SK-N-SH (cell line): Measurements from ENCODE around the gene METRNL. TPM values are rescaled to one million over a fixed set of nuclear protein-coding genes. Genes with fewer than 3 reads are reported as not detected.

Source experiments
- CTCF ChIA-PET: fragments of 300-600, 350-600 bp; formaldehyde crosslinking; extraction: SDS; loops from one replicate; lab custom pipeline; 2021; lab: Yijun Ruan, JAX
- POLR2A ChIA-PET: fragments of 350-600 bp; sonication (Branson Sonifier 250); formaldehyde crosslinking; extraction: SDS; loops from one replicate; lab custom pipeline; 2020; ENCODE audit warnings: antibody characterized with exemption, inconsistent platforms; lab: Yijun Ruan, JAX
- DNase-seq: peaks from one replicate; pipeline ENCODE4 v3.0.0; 2012
- H2AFZ ChIP-seq: fragments of 200-600 bp; sonication (generic); 2 replicates; pipeline ENCODE4 v1.8.1; 2016; ENCODE audit warnings: antibody characterized with exemption, mild to moderate bottlenecking, low read depth
- H3F3A ChIP-seq: fragments of 200-600 bp; sonication (generic); replicated peaks from 2 replicates; pipeline ENCODE3; 2016; ENCODE audit warnings: antibody characterized with exemption, mild to moderate bottlenecking; ENCODE audit not compliant: insufficient read depth
- H3K27ac ChIP-seq, 2 experiments: fragments of 200-500 bp in 1 of 2; fragments of 200-600 bp in 1 of 2; sonication (Bioruptor generic) in 1 of 2; sonication (generic), shearing (Covaris generic) in 1 of 2; 2 replicates each; pipeline versions ENCODE4 v1.5.1 to v1.6.1; 2014 to 2016; ENCODE audit warnings: low read depth in 2 of 2, inconsistent platforms in 1 of 2, low read length in 1 of 2, mild to moderate bottlenecking in 1 of 2, mixed read lengths in 1 of 2
- H3K27me3 ChIP-seq: fragments of 200-600 bp; sonication (generic), shearing (Covaris generic); 2 replicates; pipeline ENCODE4 v1.6.1; 2016; ENCODE audit warnings: mixed run types; ENCODE audit not compliant: insufficient read depth
- H3K36me3 ChIP-seq, 2 experiments: fragments of 200-500 bp in 1 of 2; fragments of 200-600 bp in 1 of 2; sonication (Bioruptor generic) in 1 of 2; sonication (generic) in 1 of 2; replicated peaks in 1 of 2; 2 replicates each; pipeline versions ENCODE3 to v1.5.1; 2014 to 2016; ENCODE audit warnings: low read length in 1 of 2, mild to moderate bottlenecking in 1 of 2; ENCODE audit not compliant: insufficient read depth in 2 of 2, control insufficient read depth in 1 of 2
- H3K4me1 ChIP-seq, 2 experiments: fragments of 200-500 bp in 1 of 2; fragments of 200-600 bp in 1 of 2; sonication (Bioruptor generic) in 1 of 2; sonication (generic), shearing (Covaris generic) in 1 of 2; 2 replicates each; pipeline versions ENCODE4 v1.5.1 to v1.6.1; 2014 to 2016; ENCODE audit warnings: low read depth in 1 of 2, low read length in 1 of 2, mixed run types in 1 of 2; ENCODE audit not compliant: insufficient read depth in 2 of 2, control insufficient read depth in 1 of 2
- H3K4me2 ChIP-seq: fragments of 200-600 bp; sonication (generic), shearing (Covaris generic); 2 replicates; pipeline ENCODE4 v1.6.1; 2017; ENCODE audit warnings: mixed run types
- H3K4me3 ChIP-seq, 2 experiments: fragments of 200-500 bp in 1 of 2; fragments of 200-600 bp in 1 of 2; sonication (Bioruptor generic) in 1 of 2; sonication (generic), shearing (Covaris generic) in 1 of 2; 2 replicates each; pipeline versions ENCODE4 v1.5.1 to v1.8.1; 2014 to 2016; ENCODE audit warnings: low read depth in 2 of 2, inconsistent platforms in 1 of 2, low read length in 1 of 2, mild to moderate bottlenecking in 1 of 2, mixed read lengths in 1 of 2, moderate library complexity in 1 of 2
- H3K79me2 ChIP-seq: fragments of 200-600 bp; sonication (generic); 2 replicates; pipeline ENCODE4 v1.8.1; 2017; ENCODE audit warnings: mild to moderate bottlenecking; ENCODE audit not compliant: insufficient read depth
- H3K9ac ChIP-seq: fragments of 200-600 bp; sonication (generic); 2 replicates; pipeline ENCODE4 v1.6.1; 2017; ENCODE audit warnings: mixed run types
- H3K9me2 ChIP-seq: fragments of 200-600 bp; sonication (generic); 2 replicates; pipeline ENCODE4 v1.6.1; 2017; ENCODE audit warnings: mixed run types
- H3K9me3 ChIP-seq: fragments of 200-600 bp; sonication (generic); 2 replicates; pipeline ENCODE4 v1.6.1; 2017; ENCODE audit warnings: mixed run types, mild to moderate bottlenecking, moderate library complexity
- H4K20me1 ChIP-seq: fragments of 200-600 bp; sonication (generic); 2 replicates; pipeline ENCODE4 v1.6.1; 2017; ENCODE audit warnings: mild to moderate bottlenecking, mixed run types; ENCODE audit not compliant: insufficient read depth
- CTCF ChIP-seq: fragments of 200-600 bp; sonication (generic); IDR thresholded peaks from 2 replicates; pipeline ENCODE4 v1.6.1; 2017; ENCODE audit warnings: antibody characterized with exemption, mild to moderate bottlenecking, moderate library complexity
- EP300 ChIP-seq, 2 experiments: IDR thresholded peaks; 2 replicates each; pipeline versions ENCODE4 v1.4.0 to v1.6.1; 2012; ENCODE audit warnings: borderline replicate concordance in 1 of 2, low read depth in 1 of 2, low read length in 1 of 2
- EZH2phosphoT487 ChIP-seq: fragments of 200-600 bp; sonication (generic); IDR thresholded peaks from 2 replicates; pipeline ENCODE4 v1.6.1; 2017; ENCODE audit warnings: low read depth, mixed run types, mild to moderate bottlenecking, antibody characterized with exemption, moderate library complexity, borderline replicate concordance
- FOSL2 ChIP-seq: IDR thresholded peaks from 2 replicates; pipeline ENCODE4 v1.4.0; 2012; ENCODE audit warnings: low read depth, mild to moderate bottlenecking, moderate library complexity, borderline replicate concordance
- FOXJ3 ChIP-seq: sonication (generic); formaldehyde crosslinking; IDR thresholded peaks from 2 replicates; pipeline ENCODE4 v1.5.1; 2020; ENCODE audit warnings: mild to moderate bottlenecking, missing genetic modification reagents
- GABPA ChIP-seq: IDR thresholded peaks from 2 replicates; pipeline ENCODE4 v1.4.0; 2012; ENCODE audit warnings: low read depth, mild to moderate bottlenecking
- GATA2 ChIP-seq: sonication (generic); formaldehyde crosslinking; IDR thresholded peaks from 2 replicates; pipeline ENCODE4 v1.5.0; 2020; ENCODE audit warnings: mild to moderate bottlenecking, missing genetic modification reagents
- JUND ChIP-seq: IDR thresholded peaks from 2 replicates; pipeline ENCODE4 v1.4.0; 2012
- MEF2A ChIP-seq: IDR thresholded peaks from 2 replicates; pipeline ENCODE4 v1.4.0; 2012; ENCODE audit warnings: low read depth, borderline replicate concordance
- PBX3 ChIP-seq: IDR thresholded peaks from 2 replicates; pipeline ENCODE4; 2012
- RAD21 ChIP-seq: IDR thresholded peaks from 2 replicates; pipeline ENCODE4 v1.6.1; 2012; ENCODE audit warnings: mild to moderate bottlenecking, low read length
- RFX5 ChIP-seq: IDR thresholded peaks from 2 replicates; pipeline ENCODE4 v1.6.1; 2012; ENCODE audit warnings: mild to moderate bottlenecking, improper control_type of control experiment, low read length
- SIN3A ChIP-seq: IDR thresholded peaks from 2 replicates; pipeline ENCODE4 v1.6.1; 2012; ENCODE audit warnings: low read depth, mild to moderate bottlenecking, low read length, moderate library complexity, borderline replicate concordance
- SMC3 ChIP-seq: IDR thresholded peaks from 2 replicates; pipeline ENCODE4 v1.6.1; 2012; ENCODE audit warnings: low read depth, low read length, improper control_type of control experiment
- TAF1 ChIP-seq: IDR thresholded peaks from 2 replicates; pipeline ENCODE4 v1.6.1; 2012; ENCODE audit warnings: low read depth, mild to moderate bottlenecking, low read length, moderate library complexity, borderline replicate concordance
- TEAD4 ChIP-seq: IDR thresholded peaks from 2 replicates; pipeline ENCODE4 v1.4.0; 2012; ENCODE audit warnings: mild to moderate bottlenecking, borderline replicate concordance; ENCODE audit not compliant: insufficient read depth
- USF1 ChIP-seq: IDR thresholded peaks from 2 replicates; pipeline ENCODE4 v1.4.0; 2012; ENCODE audit warnings: low read depth, borderline replicate concordance
- YY1 ChIP-seq: IDR thresholded peaks from 2 replicates; pipeline ENCODE4 v1.4.0; 2012; ENCODE audit warnings: low read depth, mild to moderate bottlenecking
- WGBS: methylation state at CpG from one replicate; pipeline ENCODE4 v1.1.6; 2017; ENCODE audit warnings: low lambda C conversion rate; 5-methylcytosine and 5-hydroxymethylcytosine counted together
- polyA plus RNA-seq, 3 experiments: library from polyadenylated mRNA; depleted of rRNA; stranded (reverse); fragments of >200 nt; gene quantifications; 2 replicates each; pipeline ENCODE4 v1.2.3, GENCODE V29; 2012

METRNL gene
- polyA plus RNA-seq, 1 of the 3 experiments (the other 2 are of a cell fraction): 75.5 TPM

GRCh38 chr17:83076938-83077337, 2.5 kb upstream of the METRNL start:
- peaks cover 9% of the 10 kb centered on the region for H4K20me1 ChIP-seq
- H3K4me2 ChIP-seq: no peak overlapping the region
- CTCF ChIA-PET: interaction anchor here (0.9 to 2.1 kb wide), 12 partner anchors 12 to 302 kb away, joined by 3 to 12 read pairs (median 4); no protein-coding TSS in a partner anchor
- no peaks in the 10 kb centered on the region for H3K27me3 ChIP-seq
- H3K4me1 ChIP-seq: peaks cover 8 to 30% of the 10 kb centered on the region in 2 experiments; a peak in 2 of 4 replicates
- WGBS: 66% methylated on average over 6 of the region's 6 CpGs
- no peak for TF ChIP-seq MEF2A
- no peak for TF ChIP-seq EZH2phosphoT487
- TF ChIP-seq RAD21: peak; percentile 67
- TF ChIP-seq USF1: no peak
- TF ChIP-seq EP300 (IDR thresholded peaks at IDR 0.05; ENCODE audit: borderline replicate concordance in 1 of 2, low read depth in 1 of 2, low read length in 1 of 2): no peak
- TF ChIP-seq JUND: no peak
- no peak for TF ChIP-seq TAF1
- no peak for TF ChIP-seq SIN3A
- peak; percentile 63 for TF ChIP-seq SMC3
- no peak for TF ChIP-seq PBX3
- no peak for TF ChIP-seq GATA2 (CRISPR knock-in tag)
- TF ChIP-seq FOXJ3 (CRISPR knock-in tag): no peak
- no peak for TF ChIP-seq GABPA
- TF ChIP-seq TEAD4: no peak
- peak; percentile 49 for TF ChIP-seq CTCF
- no peak for TF ChIP-seq RFX5
- TF ChIP-seq YY1: no peak
- TF ChIP-seq FOSL2: no peak
- TF ChIP-seq, all 33 proteins: peak for 3
- Histone ChIP-seq H3K9ac (no peak overlapping the region), H3K4me3 (no peak overlapping the region), H3K27ac (no peak overlapping the region), H2AFZ (no peak overlapping the region), H3K9me2 (no peaks in the 10 kb centered on the region), H3K79me2 (peaks cover 14% of the 10 kb centered on the region), H3F3A (no peaks in the 10 kb centered on the region), H3K36me3 (no peaks in the 10 kb centered on the region), H3K9me3 (no peaks in the 10 kb centered on the region)
- POLR2A ChIA-PET: no interaction called here
- DNase-seq: peak; percentile 71
